Left colon (tissue), 2 donors: ENCODE results near the gene CSF1R. TPM values are rescaled to one million over a fixed set of nuclear protein-coding genes. Genes with fewer than 3 reads are reported as not detected.
"Not testable (repeated sequence)": the region's sequence is repeated elsewhere in the genome, so short reads cannot be mapped to it uniquely, and the experiment has no call there.

Experiments
- ATAC-seq: fragments of 200-7000 bp; cut with Tn5 transposase; one replicate; pipeline ENCODE4 v1.9.1; 2020; ENCODE audit warnings: mild to moderate bottlenecking, moderate library complexity
- DNase-seq, 2 donors: peaks; one replicate each; pipeline ENCODE4 v3.0.0-alpha.2; 2020
- intact Hi-C, 2 donors: fragments of 100-400 bp; cut with DNase I in 1 of 2; cut with micrococcal nuclease in 1 of 2; formaldehyde crosslinking; loops; one replicate each; pipeline versions ENCODE4 v1.11.2 to v1.14.0; 2022; cut with DNase I, micrococcal nuclease
- total RNA-seq, 2 donors: library from RNA; stranded (reverse); fragmentation: NEBNext Ultra II Directional; extraction: Animal tissue kit (Norgen Biotek cat#: 25700); gene quantifications; one replicate each; pipeline ENCODE4 v1.2.1, GENCODE V29; 2021
- donor health status: DM: no; HTN: no; CAD: no.
- donor health status: DM: yes; HTN: yes; CAD: no.

Gene CSF1R
- total RNA-seq, 2 donors from 2014 or later = 6.9 to 32.2 TPM

DNA sequence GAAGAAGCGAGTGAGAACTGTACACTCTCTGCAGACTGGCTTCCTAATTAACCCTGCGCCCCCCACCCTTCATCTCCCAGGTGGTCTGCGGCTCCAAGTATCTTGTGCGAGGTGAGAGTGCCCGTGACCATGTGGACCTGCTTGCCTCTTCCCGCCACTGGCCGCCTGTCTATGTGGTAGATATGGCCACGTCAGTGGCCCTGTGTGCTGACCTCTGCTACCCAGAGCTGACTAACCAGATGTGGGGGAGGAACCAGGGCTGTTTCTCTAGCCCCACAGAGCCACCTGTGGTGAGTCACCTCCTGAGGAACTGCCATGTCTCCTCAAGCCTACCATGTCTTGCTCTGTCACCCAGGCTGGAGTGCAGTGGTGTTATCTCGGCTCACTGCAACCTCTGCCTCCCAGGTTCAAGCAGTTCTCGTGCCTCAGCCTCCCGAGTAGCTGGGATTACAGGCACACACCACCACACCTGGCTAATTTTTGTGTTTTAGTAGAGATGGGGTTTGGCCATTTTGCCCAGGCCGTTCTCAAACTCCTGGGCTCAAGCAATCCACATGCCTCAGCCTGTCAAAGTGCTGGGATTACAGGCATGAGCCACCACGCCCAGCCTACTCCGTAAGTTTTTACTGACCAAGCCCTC lies 36.1 kb downstream of the CSF1R start:
- DNase-seq = peak in 1 of 2 donors; percentile 20
- intact Hi-C loops, ATAC-seq: not testable (repeated sequence)

DNA sequence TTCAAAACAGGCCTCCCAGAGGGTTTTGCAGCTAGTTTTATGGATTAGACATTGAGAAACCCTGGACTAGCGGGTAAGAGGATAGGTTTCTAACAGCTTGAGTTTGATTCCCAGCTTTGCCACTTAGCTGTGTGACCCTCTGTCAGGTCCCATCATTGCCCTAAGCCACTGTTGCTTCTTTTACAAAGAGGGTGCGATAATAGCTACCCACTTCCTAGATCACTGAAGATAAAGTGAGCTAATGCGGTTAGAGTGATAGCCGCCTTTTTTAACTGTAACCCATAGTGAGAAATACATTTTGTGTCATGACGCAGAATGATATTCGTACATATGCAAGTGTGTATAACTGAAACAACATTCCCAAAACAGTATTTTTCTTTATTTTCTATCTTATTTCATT lies 40.3 kb downstream of the CSF1R start:
- intact Hi-C loops = no loop called here
- DNase-seq (no peak), ATAC-seq (no peak)

- intact Hi-C loops = no loop called here
- ATAC-seq = no peak
- peak in 1 of 2 donors; percentile 3 for DNase-seq
Measured at GRCh38 chr5:150045549-150045948, 40.8 kb downstream of the CSF1R start.

- no peak for ATAC-seq
- intact Hi-C loops = no loop called here
- DNase-seq = no peak
Measured at GRCh38 chr5:150044712-150045111, 41.6 kb downstream of the CSF1R start.

DNA sequence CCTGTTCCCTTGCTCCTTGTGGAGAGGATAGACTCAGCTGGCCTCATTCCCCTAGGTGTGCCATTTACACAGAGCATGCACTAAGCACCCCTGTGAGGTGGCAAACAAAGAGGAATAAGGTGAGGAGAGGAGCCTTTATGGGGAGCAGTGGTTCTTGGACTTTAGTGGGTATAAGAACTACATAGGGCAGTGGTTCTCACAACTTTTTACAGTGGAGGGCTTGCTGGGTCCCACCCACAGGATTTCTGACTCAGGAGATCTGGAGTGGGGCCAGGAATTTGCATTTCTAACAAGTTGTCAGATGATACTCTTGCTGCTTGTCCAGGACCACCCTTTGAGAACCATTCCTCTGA lies 42.0 kb downstream of the CSF1R start:
- peak; percentile 56 for ATAC-seq
- intact Hi-C loops = no loop called here

GRCh38 chr5:150043657-150044328 lies 42.6 kb downstream of the CSF1R start:
- ATAC-seq = peak; percentile 99
- DNase-seq = peak; percentile 53 to 64
- intact Hi-C loops = no loop called here

More for the DNA sequence above, 42.0 kb downstream of the CSF1R start:
- no peak for DNase-seq

GRCh38 chr5:150042459-150042858 lies 43.9 kb downstream of the CSF1R start:
- intact Hi-C loops = no loop called here
- ATAC-seq = no peak
- DNase-seq = no peak

DNA sequence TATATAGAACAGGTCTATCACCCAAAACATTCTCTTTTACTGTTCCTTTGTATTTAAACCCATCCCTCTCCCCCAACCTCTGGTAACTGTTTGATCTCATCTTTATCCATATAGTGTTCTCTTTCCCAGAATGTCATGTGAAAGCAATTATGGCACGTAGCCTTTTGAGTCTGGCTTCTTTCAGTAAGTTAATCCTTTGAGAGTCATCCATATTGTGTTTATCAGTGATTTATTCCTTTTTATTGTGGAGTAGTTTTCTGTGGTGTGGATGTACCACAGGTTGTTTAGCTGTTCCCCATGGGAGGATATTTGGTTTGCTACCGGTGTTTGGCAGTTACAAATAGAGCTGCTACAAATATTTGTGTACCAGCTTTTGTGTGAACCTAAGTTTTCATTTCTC lies 47.8 kb downstream of the CSF1R start:
- DNase-seq (no peak), ATAC-seq (no peak)
- intact Hi-C loops = no loop called here

- DNase-seq = no peak
- intact Hi-C loops = no loop called here
- ATAC-seq = no peak
Measured at GRCh38 chr5:150036513-150036912, 49.8 kb downstream of the CSF1R start.

DNA sequence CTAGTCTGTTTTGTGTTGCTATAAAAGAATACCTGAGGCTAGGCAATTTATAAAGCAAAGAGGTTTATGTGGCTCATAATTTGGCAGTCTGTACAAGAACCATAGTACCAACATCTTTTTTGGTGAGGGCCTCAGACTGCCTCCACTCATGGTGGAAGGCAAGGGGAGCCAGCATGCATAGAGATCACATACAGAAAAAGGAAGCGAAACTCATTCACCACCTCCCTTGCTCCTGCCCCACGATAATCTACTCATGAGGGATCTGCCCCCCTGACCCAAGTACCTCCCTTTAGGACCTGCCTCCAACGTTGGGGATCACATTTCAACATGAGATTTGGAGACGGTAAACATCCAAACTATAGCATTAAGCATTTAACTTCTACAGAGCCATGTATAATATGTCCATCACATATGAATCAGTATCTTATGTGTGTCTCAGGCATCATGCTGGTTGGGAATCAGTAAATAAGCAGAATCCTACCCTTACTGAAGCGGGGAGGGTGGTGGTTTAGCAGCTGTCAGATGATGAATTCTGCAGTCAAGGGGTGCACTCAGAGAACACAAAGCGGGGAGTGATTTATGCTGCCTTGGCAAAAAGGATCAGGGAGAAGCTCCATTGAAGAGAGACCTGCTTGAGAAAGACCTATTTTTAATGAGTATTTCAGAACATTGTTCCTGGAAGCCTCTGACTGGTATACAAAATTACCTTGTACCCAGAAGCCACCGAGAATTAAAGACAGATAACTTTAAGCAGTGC lies 51.0 kb downstream of the CSF1R start:
- intact Hi-C loops = no loop called here
- no peak for DNase-seq
- ATAC-seq = no peak

DNA sequence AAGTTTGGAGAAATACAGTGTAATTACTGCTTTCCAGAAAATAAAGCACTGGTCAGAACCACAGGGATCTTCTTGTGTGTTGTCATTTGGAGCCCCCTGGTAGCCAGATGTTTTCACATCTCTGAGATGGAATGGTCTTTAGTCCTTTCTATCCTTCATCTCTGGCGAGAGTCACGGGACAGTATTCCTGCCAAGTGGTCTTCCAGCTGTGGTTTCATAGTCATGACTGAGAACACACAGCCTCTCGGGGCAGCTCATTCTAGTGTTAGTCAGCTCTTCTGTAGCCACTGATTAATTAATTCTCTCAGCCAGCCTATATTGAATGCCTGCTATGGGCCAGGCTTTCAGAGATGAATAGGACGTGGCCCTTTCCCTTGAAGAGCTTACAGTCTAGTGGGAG lies 51.7 kb downstream of the CSF1R start:
- intact Hi-C loops = no loop called here
- ATAC-seq (no peak), DNase-seq (no peak)

DNA sequence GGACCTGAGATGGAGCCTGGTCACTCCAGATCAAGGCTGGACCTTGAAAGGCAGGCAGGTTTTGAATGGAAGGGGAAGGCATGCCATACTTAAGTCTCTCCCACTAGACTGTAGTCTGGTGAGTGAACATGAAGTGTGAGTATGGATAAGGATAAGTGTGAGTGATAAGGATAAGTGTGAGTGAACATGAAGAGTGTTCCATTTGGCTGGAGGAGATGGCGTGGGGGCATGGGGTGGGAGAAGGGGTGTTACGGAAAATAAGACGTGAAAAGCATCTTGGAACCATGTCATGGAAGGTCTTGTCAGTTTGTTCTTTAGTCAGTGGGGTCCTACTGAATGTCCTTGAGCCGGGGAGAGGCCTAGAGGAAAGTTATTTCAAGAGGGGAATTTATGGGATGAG lies 53.0 kb downstream of the CSF1R start:
- ATAC-seq (no peak), DNase-seq (no peak)
- intact Hi-C loops = no loop called here

- intact Hi-C loops, DNase-seq, ATAC-seq: not testable (repeated sequence)
Measured at GRCh38 chr5:150028047-150028446, 58.3 kb downstream of the CSF1R start.

GRCh38 chr5:150026682-150027172 lies 59.6 kb downstream of the CSF1R start:
- ATAC-seq (no peak), DNase-seq (no peak)
- intact Hi-C loops = no loop called here

GRCh38 chr5:150024346-150024984 lies 61.9 kb downstream of the CSF1R start:
- DNase-seq (no peak), ATAC-seq (no peak)
- intact Hi-C loops = no loop called here

DNA sequence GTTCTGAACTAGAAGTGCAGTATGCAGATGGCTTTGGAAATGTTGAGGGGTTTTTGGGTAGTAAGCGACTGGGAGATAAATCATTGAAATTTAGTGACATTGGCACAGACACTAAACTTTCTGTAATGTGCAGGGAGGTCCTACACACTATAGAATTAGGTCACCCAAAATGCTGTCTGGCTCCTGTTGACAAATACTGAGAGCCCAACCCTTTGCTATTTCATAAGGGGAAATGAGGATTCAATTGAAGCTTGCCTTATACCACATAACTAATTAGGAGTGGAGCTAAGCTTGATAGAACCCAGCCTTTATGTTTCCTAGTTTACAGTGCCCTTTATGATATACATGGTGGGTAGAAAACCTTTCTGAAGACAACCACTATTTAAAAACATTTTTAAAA lies 63.2 kb downstream of the CSF1R start:
- intact Hi-C loops = no loop called here
- ATAC-seq = no peak

DNA sequence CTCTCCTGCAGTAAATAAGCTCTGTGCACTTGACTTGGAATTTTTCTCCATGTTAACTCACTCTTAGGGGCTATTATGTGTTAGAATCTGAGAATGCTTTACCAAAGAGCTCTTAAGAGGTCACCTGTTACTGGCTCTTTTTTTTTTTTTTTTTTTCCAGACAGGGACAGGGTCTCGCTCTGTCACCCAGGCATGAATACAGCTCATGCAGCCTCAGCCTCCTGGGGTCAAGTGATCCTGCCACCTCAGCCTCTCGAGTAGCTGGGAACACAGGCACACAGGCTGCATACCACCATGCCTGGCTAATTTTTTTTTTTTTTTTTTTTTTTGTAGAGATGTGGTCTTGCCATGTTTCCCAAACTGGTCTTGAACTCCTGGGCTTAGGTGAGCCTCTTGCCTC lies 63.7 kb downstream of the CSF1R start:
- ATAC-seq (no peak), DNase-seq (no peak)
- intact Hi-C loops = no loop called here

More for the DNA sequence above, 63.2 kb downstream of the CSF1R start:
- DNase-seq = no peak

DNA sequence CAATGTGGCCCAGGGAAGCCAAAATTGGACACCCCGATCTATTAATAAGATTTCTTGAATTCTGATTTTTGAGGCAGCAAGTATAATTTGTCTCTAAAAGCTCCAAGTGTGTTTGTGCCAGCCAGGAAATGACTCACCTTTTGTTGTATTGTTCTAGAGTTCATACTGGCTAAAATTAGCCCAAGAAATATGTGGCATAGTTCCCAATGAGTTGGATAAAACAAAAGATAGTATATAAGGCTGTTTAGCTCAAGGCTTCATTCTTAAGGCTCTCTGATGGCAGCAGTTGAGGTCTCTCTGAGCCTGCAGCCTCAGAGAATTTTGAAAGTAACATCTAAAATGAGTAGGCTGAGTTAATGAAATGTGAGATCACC lies 64.2 kb downstream of the CSF1R start:
- ATAC-seq = no peak
- intact Hi-C loops = no loop called here
- DNase-seq = no peak

- intact Hi-C loops = no loop called here
Measured at GRCh38 chr5:150021491-150022157, 64.7 kb downstream of the CSF1R start.

More at GRCh38 chr5:150021491-150022157, 64.7 kb downstream of the CSF1R start:
- no peak for ATAC-seq
- DNase-seq = no peak
